ENCODE data around the gene SHROOM3. TPM values are rescaled to one million over a fixed set of nuclear protein-coding genes. Genes with fewer than 3 reads are reported as not detected.
A peak's percentile ranks its signal among the peaks of the same experiment; 100 is the strongest.

SHROOM3 gene
- total RNA-seq, 1 experiment from 2014 or later: 8.2 TPM

- DNase-seq (ENCODE audit: low read depth): peak; percentile 60
Measured at GRCh38 chr4:76658231-76659102, 223.4 kb downstream of the SHROOM3 start.

GRCh38 chr4:76659103-76659490 is 224.1 kb downstream of the SHROOM3 start:
- peak; percentile 25 for DNase-seq (ENCODE audit: low read depth)

DNA sequence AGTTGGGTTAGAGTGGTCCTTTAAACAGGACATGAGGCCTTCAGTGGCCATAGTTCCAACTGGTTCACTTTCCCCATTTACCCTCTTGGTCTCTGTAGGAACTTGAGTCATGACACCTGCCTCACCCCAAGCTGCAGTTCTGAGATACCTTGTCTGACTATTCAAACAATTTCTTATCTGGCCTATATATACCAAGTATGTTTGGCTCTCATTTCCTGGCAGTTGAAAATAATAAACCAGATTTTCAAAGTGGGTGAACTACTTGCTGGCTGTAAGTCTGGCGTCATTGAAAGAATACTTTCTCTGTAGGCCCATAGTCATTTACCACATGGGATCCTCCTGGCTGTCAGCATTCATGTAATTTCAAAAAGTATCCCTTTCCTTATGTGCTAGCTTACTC is 228.8 kb downstream of the SHROOM3 start:
- DNase-seq (ENCODE audit: low read depth): no peak

DNA sequence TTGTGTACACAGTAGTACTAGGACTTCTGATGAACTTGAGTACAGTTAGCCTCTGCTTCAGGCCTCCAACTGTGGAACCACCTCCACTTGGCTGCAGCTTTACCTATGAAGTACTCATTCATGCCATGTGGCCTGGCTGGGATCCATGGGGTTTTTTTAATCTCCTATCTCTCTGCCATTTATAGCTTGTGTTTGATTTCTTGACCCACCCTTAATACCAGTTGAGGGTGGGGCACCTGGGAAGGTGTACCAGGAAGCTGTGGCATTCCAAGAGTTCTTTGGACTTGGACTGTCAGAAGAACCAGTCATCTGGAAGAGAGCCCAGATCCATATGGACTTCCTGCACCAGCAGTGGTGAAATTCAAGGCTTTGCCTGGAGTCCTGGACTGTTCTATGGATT is 230.1 kb downstream of the SHROOM3 start:
- DNase-seq (ENCODE audit: low read depth): peak; percentile 25

GRCh38 chr4:76665721-76666120 is 230.7 kb downstream of the SHROOM3 start:
- DNase-seq (ENCODE audit: low read depth): no peak

- DNase-seq (ENCODE audit: low read depth): no peak
Measured at GRCh38 chr4:76666944-76667532, 232.0 kb downstream of the SHROOM3 start.

DNA sequence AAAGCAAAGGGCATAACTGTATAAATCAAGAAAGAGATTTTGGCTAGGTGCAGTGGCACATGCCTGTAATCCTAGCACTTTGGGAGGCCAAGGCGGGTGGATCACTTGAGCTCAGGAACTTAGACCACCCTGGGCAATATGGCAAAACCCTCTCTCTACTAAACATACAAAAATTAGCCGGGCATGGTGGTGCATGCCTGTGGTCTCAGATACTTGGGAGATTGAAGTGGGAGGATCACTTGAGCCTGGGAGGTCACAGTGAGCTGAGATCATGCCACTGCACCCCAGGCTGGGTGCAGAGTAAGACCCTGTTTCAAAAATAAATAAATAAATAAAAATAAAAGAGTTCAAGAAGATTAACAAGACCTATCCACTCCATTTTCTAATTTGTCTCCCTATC is 235.6 kb downstream of the SHROOM3 start:
- DNase-seq (ENCODE audit: low read depth): no peak

- DNase-seq (ENCODE audit: low read depth): no peak
Measured at GRCh38 chr4:76673362-76673761, 238.3 kb downstream of the SHROOM3 start.

DNA sequence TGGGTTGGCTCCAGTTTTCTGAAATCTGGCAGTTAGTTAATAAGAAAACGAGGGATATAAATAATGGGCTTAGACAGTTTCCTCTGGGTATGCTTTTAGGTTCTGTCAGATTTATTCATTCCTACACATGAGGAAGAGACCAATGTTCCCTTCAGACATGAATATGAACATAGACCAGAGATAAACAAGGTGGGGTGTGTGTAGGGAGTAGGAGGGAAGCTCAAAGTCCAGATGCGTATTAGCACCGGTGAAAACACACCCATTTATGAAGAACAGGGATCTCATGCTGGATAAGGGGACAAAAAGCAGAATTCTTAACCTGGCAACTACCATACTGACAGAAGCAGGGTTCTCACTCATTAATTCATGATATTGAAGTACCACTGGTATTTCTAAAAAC is 240.0 kb downstream of the SHROOM3 start:
- no peak for DNase-seq (ENCODE audit: low read depth)

GRCh38 chr4:76677571-76678326 is 242.7 kb downstream of the SHROOM3 start:
- DNase-seq (ENCODE audit: low read depth): no peak

DNA sequence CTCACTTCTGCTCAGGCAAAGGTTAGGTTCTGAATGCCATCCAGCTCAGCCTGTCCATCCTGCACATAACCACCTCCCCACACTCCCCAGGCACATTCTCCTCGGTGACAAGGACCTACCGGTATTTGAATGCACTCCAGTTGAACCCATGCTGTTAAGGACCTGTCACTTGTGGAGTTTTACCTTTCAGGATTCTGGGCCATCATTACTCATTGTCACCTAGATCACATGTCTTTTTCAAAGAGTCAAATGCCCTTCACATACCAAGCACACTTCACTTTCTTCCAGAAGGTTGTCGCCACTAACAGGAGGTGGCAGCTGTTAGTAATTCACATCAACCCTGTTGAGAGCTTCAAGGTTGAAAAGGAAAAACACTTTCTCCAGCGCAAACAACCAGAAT is 244.7 kb downstream of the SHROOM3 start:
- no peak for DNase-seq (ENCODE audit: low read depth)

GRCh38 chr4:76680952-76681351 is 245.9 kb downstream of the SHROOM3 start:
- DNase-seq (ENCODE audit: low read depth): no peak

GRCh38 chr4:76681996-76682395 is 247.0 kb downstream of the SHROOM3 start:
- no peak for DNase-seq (ENCODE audit: low read depth)

DNA sequence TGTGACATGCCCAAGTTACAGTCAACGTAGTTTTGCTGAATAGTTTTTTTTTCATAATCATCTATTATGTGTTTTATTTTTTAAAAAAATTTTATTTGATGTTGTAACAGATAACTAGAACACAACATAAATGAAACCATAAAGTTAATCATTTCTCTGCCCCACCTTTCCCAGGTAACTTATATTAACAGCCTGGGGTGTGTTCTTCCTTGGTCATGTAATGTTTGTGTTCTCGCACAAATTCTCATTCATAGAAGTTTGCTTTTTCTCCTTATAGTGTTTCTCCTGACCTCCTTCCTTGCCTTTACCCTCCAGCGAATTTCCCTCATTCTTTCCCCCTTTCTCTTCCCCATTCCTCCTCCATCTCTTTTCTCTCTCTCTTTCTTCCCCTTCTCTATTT is 248.1 kb downstream of the SHROOM3 start:
- no peak for DNase-seq (ENCODE audit: low read depth)

GRCh38 chr4:76687746-76688448 is 252.9 kb downstream of the SHROOM3 start:
- no peak for DNase-seq (ENCODE audit: low read depth)

DNA sequence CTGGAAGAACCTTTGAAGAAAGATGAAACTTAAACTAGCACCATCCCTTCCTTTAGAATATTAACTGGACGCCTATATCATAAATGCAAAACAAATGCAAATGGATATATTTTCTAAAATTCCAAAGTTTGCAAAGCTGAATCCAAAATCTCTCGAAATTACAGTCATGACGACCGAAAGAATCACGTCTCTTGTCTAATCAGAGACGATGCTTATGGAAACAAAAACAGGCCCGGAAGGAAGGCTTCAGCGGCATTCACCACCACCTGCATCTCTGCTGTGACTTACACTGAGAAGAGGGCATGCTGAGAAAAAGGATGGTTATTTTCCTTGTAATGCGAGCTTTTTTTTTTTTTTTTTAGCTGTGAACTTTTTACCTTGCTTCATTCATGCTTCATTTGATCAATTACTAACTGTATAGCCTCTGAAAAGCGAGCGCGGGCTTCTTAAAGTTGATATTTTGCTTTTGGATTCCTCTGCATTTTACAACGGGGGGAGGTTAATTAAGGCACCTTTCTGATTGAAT is 253.7 kb downstream of the SHROOM3 start:
- peak; percentile 13 for DNase-seq (ENCODE audit: low read depth)

GRCh38 chr4:76689145-76689817 is 254.3 kb downstream of the SHROOM3 start:
- DNase-seq (ENCODE audit: low read depth): peak; percentile 39

GRCh38 chr4:76690011-76690905 is 255.2 kb downstream of the SHROOM3 start:
- DNase-seq (ENCODE audit: low read depth): peak; percentile 21

- DNase-seq (ENCODE audit: low read depth): no peak
Measured at GRCh38 chr4:76690906-76691275, 255.9 kb downstream of the SHROOM3 start.
